NCI-H748 treated with DMSO at 0.1 percent for 48 hours (cell line): ENCODE results near the gene DBNL.

Experiments
- DNase-seq: peaks from one replicate; lab custom pipeline; 2025; lab: John Stamatoyannopoulos, UW

DBNL gene

GRCh38 chr7:44062180-44062902, 17.8 kb downstream of the DBNL start:
- no peak for DNase-seq

GRCh38 chr7:44062903-44063295, 18.4 kb downstream of the DBNL start:
- no peak for DNase-seq

GRCh38 chr7:44063547-44063893, 19.0 kb downstream of the DBNL start:
- no peak for DNase-seq

GRCh38 chr7:44063894-44064651, 19.6 kb downstream of the DBNL start:
- DNase-seq, result no peak

GRCh38 chr7:44064791-44065430, 20.4 kb downstream of the DBNL start:
- DNase-seq, result no peak

- peak; percentile 32 for DNase-seq
These were observed 21.1 kb downstream of the DBNL start, which contains the start of gene PGAM2 for GRCh38 chr7:44065431-44066110. PGAM2 (minus strand) TSS chr7:44065567; CDS start chr7:44065529, 38 bp downstream.

GRCh38 chr7:44066111-44066460, 21.6 kb downstream of the DBNL start:
- DNase-seq, result no peak

GRCh38 chr7:44066494-44067063, 22.1 kb downstream of the DBNL start:
- no peak for DNase-seq

- DNase-seq, result no peak
These were observed 22.8 kb downstream of the DBNL start for GRCh38 chr7:44067064-44067951.

GRCh38 chr7:44068054-44068453, 23.6 kb downstream of the DBNL start:
- no peak for DNase-seq

- no peak for DNase-seq
These were observed 27.3 kb downstream of the DBNL start for GRCh38 chr7:44071726-44072363.

- DNase-seq, result peak; percentile 21
These were observed 28.1 kb downstream of the DBNL start for GRCh38 chr7:44072364-44073231.

- DNase-seq, result no peak
These were observed 29.3 kb downstream of the DBNL start for GRCh38 chr7:44073664-44074348.

- no peak for DNase-seq
These were observed 29.8 kb downstream of the DBNL start for GRCh38 chr7:44074349-44074695.

GRCh38 chr7:44075296-44076075, 31.0 kb downstream of the DBNL start:
- no peak for DNase-seq

- DNase-seq, result no peak
These were observed 31.8 kb downstream of the DBNL start for GRCh38 chr7:44076101-44076895.

GRCh38 chr7:44077061-44077460, 32.6 kb downstream of the DBNL start:
- no peak for DNase-seq

GRCh38 chr7:44077681-44078091, 33.2 kb downstream of the DBNL start:
- no peak for DNase-seq
